Astrocyte (in vitro differentiated cells and primary cell): ENCODE results near the gene TLE1.

Experiments
- EZH2 ChIP-seq: IDR thresholded peaks from 2 replicates; pipeline ENCODE4 v1.6.1; 2012; ENCODE audit warnings: mild to moderate bottlenecking, low read length, inconsistent platforms; ENCODE audit not compliant: insufficient read depth
- TF ChIP-seq, protein P1 (sequence below): IDR thresholded peaks from 2 replicates; pipeline ENCODE4 v1.5.1; 2011; ENCODE audit warnings: low read depth, mild to moderate bottlenecking, inconsistent platforms, low read length, moderate library complexity; ENCODE audit not compliant: insufficient read depth

DNA sequence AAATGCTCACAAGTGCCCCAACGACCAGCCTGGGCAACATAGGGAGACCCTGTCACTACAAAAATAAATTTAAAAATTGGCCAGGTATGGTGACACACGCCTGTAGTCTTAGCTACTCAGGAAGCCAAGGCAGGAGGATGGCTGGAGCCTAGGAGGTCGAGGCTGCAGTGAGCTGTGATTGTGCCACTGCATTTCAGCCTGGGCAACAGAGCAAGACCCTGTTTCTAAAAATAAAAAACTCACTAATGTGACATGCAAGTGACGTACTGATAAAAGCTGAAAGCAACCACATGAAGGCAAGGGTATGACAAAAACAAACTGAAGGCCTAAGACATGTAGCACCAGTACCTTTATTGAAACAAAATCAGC lies 81.1 kb downstream of the TLE1 start:
- TF ChIP-seq, protein P1, sequence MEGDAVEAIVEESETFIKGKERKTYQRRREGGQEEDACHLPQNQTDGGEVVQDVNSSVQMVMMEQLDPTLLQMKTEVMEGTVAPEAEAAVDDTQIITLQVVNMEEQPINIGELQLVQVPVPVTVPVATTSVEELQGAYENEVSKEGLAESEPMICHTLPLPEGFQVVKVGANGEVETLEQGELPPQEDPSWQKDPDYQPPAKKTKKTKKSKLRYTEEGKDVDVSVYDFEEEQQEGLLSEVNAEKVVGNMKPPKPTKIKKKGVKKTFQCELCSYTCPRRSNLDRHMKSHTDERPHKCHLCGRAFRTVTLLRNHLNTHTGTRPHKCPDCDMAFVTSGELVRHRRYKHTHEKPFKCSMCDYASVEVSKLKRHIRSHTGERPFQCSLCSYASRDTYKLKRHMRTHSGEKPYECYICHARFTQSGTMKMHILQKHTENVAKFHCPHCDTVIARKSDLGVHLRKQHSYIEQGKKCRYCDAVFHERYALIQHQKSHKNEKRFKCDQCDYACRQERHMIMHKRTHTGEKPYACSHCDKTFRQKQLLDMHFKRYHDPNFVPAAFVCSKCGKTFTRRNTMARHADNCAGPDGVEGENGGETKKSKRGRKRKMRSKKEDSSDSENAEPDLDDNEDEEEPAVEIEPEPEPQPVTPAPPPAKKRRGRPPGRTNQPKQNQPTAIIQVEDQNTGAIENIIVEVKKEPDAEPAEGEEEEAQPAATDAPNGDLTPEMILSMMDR: no peak
- TF ChIP-seq EZH2: no peak
